SKM-1 (cell line): ENCODE data around the gene ARHGAP35.

Experiments
- DNase-seq: peaks from one replicate; lab custom pipeline; 2025; ENCODE audit not compliant: unreplicated experiment; lab: John Stamatoyannopoulos, UW

Gene ARHGAP35

DNA sequence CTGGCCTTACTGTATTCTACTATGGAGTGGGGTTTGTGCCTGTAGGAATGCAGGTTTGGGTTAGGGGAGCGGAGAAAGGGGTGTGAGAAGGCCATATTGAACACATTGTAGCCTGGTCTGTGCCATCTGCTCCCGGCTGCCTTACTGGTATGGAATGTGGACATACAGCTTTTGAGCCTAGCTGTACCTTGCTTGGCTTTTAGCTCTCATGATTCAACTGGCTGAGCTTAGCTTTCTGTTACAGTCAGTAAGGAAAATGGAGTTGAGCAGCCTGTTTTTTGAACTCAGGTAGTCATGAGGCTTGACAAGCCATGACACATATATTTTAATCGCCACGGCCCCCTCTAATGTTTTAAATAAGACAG lies 41.6 kb downstream of the ARHGAP35 start:
- no peak for DNase-seq

DNA sequence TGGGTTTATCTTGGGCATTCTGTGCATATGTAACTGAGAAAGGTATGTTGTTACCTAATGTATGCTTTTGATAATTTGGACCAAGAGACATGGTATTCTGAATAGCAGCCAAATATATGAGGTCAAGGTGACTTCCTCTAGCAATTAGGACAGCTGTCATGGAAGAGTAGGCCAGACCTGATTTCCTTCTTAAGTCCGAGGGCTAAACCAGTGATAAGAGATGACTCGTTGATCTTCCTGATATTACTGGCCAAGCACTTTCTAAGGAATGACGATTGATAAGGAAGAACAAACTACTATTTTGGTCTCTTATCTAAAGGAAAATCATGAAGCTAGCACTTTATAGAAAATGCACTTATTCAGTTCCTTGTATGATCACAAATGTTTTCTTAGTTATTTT lies 42.7 kb downstream of the ARHGAP35 start:
- no peak for DNase-seq

DNA sequence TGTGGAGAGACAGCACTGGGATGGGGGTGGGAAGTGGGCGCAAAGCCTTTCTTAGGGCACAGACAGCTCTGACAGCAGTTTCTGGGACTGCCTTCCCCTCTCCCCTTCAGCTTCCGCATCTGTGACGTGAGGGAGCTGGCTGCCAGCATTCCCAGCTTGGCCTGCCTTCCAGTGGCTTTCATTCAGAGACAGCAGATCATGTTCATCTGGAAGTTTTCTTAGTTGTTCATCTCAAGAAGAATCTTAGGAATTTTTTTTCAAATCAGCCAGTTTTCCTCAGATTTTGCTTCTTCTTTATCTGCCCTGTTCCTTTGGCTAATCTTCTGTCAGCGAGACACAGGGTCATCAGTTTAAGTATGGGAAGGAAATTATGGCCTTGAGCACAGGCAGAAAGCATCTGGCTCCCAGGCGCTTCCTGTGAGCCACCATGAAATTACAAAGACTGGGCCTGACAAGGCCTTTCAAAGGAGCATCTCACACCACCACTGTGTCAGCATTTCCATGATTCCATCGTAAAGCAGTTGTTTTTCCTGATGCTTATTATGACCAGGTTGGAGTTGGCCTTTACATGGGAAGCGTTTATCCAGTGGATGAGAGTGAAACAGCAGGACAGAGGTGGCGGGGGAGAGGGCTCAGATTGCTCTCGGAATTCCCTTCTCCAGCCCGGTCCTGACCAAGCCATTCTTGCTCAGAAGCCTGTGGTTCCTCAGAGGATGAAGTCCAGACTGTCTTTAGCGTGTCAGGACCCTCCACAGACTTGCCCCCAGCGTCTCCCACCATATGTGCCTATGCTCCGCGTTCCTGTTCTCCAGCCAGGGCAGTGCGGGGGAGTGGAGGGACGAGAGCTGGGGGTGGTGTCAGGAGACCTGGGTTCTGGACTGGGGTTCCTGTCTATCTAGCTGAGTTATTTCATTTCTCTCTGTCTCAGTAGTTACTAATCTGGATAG lies 43.6 kb downstream of the ARHGAP35 start:
- no peak for DNase-seq

DNA sequence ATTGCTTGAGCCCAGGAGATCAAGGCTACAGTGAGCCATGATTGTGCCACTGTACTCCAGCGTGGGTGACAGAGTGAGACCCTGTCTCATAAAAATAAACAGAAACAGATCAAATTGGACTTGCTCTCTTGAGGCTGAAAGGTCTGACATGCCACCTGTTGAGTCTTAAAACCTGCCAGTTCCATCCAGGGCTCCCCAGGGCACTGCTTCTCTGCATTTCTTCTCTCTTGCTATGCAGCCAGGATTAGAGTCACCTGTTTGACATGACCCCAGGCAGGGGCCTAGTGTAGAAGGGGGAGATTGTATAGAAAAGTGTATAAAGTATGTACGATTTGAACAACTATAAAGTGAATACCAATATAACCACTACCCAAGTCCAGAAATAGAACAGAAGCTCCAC lies 45.4 kb downstream of the ARHGAP35 start:
- no peak for DNase-seq

DNA sequence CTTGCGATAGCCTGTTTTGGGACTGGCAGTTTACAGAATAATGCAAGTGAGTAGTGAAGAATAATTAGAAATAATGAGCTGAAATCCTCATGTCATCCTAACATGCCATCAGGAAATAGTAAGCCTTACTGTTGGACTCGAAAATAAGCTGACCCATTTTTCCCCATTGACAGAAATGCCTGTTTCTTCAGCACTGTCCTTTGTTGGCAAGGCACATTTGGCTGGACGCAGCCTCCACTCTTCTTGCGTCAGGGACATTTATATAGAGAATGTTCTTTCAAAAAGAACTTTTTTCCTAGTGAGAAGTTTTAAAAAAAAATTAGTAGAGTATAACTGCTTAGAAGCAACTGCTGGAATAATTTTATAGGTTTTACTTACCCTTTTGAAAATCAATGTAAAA lies 47.1 kb downstream of the ARHGAP35 start:
- DNase-seq, result no peak

DNA sequence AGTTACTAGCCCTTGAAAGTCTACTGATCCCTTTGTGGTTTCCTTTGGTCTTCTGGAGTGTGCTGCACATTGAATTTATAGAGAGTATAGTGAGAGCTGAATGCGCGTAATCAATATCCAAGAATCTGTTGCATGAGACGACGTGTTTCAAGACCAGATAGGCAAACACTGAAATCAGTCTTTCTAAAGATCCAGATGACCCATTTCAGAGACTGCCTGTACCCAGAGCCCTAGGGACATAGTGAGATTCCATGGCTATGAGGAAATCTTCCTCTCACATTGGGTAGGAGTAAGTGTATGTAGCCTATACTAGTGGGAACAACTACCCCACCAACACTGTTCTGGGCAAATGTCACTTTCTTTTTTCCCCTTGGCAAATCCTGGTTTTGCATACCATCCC lies 48.6 kb downstream of the ARHGAP35 start:
- no peak for DNase-seq
